Stimulated activated naive CD8-positive, alpha-beta T cell treated with anti-CD3 and anti-CD28 coated beads, Interleukin-15, amount 100 ng/mL, for 72 hours (primary cell): ENCODE results near the gene GATA5.

ENCODE experiments used
- ATAC-seq: fragments of 150-1000 bp; cut with Tn5 transposase; 2 replicates; pipeline ENCODE4 v1.10.0; 2021; ENCODE audit warnings: mild to moderate bottlenecking, moderate library complexity
- DNase-seq, 2 donors: peaks; one replicate each; pipeline ENCODE4 v3.0.0; 2021 to 2022
- H3K27ac Mint-ChIP-seq, 2 donors: one replicate each; pipeline ENCODE4 v1.8.0; 2022; ENCODE audit warnings: mild to moderate bottlenecking in 2 of 2, mixed read lengths in 2 of 2, moderate library complexity in 2 of 2
- H3K27me3 Mint-ChIP-seq: one replicate; pipeline ENCODE4 v1.8.0; 2022; ENCODE audit warnings: mixed read lengths
- H3K4me1 Mint-ChIP-seq: one replicate; pipeline ENCODE4 v1.8.0; 2022; ENCODE audit warnings: mild to moderate bottlenecking, mixed read lengths
- H3K4me3 Mint-ChIP-seq, 2 donors: one replicate each; pipeline ENCODE4 v1.8.0; 2022; ENCODE audit warnings: mild to moderate bottlenecking in 2 of 2, mixed read lengths in 2 of 2, moderate library complexity in 1 of 2
- H3K9me3 Mint-ChIP-seq, 2 donors: one replicate each; pipeline ENCODE4 v1.8.0; 2022; ENCODE audit warnings: mixed read lengths in 2 of 2

Gene GATA5

DNA sequence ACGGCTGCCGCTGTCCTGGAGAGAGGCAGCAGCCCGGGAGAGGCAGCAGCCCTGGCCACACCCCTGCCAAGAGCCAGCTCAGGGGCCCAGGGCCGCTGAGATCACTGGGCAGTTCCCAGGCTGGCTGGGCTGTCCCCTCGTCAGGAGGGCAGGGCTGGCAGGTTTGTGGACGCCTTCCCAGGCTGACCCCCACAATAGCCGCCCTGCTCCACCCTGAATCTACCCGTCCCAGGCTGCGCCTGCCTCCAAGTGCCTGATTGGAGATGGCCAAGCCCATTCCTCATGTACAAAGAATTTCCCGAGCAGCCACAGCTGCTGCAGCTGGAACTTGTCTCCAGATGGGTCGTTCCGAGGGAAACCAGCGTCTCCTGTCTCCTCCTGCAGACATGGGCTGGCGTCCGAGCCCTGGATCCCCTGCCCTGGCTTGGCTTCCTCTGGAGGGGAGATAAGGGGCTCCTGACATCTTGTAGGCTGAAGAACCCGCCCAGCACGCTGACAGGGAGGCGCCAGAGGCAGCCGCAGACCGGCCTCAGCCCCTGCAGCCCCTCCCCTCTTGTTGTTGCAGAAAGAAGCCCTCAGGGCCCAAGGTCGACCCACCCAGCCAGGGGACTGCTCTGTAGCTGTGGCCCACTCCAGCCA, 9.4 kb upstream of the GATA5 start:
- peaks cover 99% of the 10 kb centered on the region for H3K27me3 Mint-ChIP-seq

GRCh38 chr20:62484478-62484877, 8.7 kb upstream of the GATA5 start:
- H3K27ac Mint-ChIP-seq = no peak overlapping the region
- no peak overlapping the region for H3K4me3 Mint-ChIP-seq
- peaks cover 20% of the 10 kb centered on the region for H3K4me1 Mint-ChIP-seq
- H3K27me3 Mint-ChIP-seq = peaks cover 99% of the 10 kb centered on the region
- no peak for ATAC-seq
- DNase-seq = no peak
- no peaks in the 10 kb centered on the region for H3K9me3 Mint-ChIP-seq

More for the DNA sequence above, 9.4 kb upstream of the GATA5 start:
- Mint-ChIP-seq H3K27ac (no peak overlapping the region), H3K9me3 (no peaks in the 10 kb centered on the region), H3K4me3 (no peak overlapping the region), H3K4me1 (peaks cover 16% of the 10 kb centered on the region)
- DNase-seq = no peak
- ATAC-seq = no peak

- Mint-ChIP-seq H3K9me3 (no peaks in the 10 kb centered on the region), H3K27ac (no peak overlapping the region), H3K4me1 (peaks cover 25% of the 10 kb centered on the region), H3K4me3 (no peak overlapping the region), H3K27me3 (peaks cover 99% of the 10 kb centered on the region)
- ATAC-seq = no peak
- no peak for DNase-seq
Observed at GRCh38 chr20:62483613-62484458, 8.0 kb upstream of the GATA5 start.

DNA sequence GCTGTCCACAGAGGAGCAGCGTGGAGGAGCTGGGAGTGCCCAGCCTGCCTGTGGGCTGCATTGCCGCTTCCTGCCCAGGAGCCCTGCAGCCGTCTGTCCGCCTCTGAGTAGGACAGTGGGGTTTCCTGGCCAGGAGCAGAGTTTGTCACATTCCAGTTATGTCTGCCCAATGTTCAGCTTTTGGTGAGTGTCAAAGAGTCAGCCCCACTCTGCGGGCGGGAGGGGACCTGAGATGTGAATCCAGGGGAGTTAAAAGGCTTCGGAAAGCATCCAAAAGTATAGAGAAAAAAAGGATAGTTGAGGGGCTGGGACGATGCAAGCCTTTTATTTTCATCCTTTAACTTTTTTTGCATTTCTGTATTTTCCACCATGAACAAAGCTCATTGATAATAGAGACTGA, 7.2 kb upstream of the GATA5 start:
- peaks cover 99% of the 10 kb centered on the region for H3K27me3 Mint-ChIP-seq
- no peak for DNase-seq
- H3K4me1 Mint-ChIP-seq = peaks cover 28% of the 10 kb centered on the region
- H3K27ac Mint-ChIP-seq = no peak overlapping the region
- no peaks in the 10 kb centered on the region for H3K9me3 Mint-ChIP-seq
- no peak for ATAC-seq
- H3K4me3 Mint-ChIP-seq = peak overlapping the region in 1 of 2 donors; percentile 62

- Mint-ChIP-seq H3K9me3 (no peaks in the 10 kb centered on the region), H3K4me3 (no peak overlapping the region), H3K27ac (no peak overlapping the region), H3K27me3 (peaks cover 99% of the 10 kb centered on the region), H3K4me1 (peaks cover 34% of the 10 kb centered on the region)
- no peak for DNase-seq
- no peak for ATAC-seq
Observed at GRCh38 chr20:62482146-62482809, 6.5 kb upstream of the GATA5 start.

DNA sequence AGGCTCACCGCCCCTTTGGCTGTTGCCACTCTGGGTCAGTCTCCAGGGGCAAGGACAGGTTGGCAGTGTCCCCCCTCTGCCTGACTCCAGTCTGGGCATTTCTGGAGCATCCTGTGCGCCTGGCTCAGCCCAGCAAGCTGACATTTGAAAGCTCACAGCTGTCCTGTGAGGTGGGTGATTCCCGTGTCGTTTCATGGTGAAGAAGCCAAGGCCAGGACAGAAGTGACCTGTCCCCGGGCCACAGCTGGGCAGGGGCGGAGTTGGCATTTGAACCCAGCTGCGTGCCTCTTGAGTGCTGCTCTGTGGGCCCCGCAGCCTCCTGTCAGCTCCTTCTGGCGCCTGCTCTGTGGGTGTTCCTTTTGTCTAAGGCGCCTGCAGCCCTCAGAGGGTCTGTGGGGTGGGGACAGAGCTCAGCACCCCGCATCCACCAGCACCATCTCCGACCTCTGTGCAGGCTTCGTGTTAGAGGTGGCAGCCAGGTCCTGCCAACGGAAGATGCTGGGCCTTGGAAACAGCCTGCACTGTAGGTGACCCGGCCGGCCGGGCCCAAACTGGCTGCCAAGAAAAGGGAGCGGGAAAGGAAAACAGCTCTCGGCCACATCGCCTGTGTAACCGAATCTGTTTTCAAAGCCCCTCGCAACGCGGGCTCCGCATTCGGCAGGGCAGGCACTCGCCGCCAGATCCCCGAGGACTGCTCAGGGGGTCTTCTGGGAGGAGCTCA, 5.8 kb upstream of the GATA5 start:
- ATAC-seq (no peak), DNase-seq (no peak)
- Mint-ChIP-seq H3K9me3 (no peaks in the 10 kb centered on the region), H3K27ac (no peak overlapping the region), H3K4me3 (no peak overlapping the region), H3K27me3 (peaks cover 99% of the 10 kb centered on the region), H3K4me1 (peaks cover 41% of the 10 kb centered on the region)

GRCh38 chr20:62480318-62480717, 4.5 kb upstream of the GATA5 start:
- Mint-ChIP-seq H3K4me3 (no peak overlapping the region), H3K27ac (no peak overlapping the region), H3K27me3 (peaks cover 91% of the 10 kb centered on the region), H3K9me3 (no peaks in the 10 kb centered on the region), H3K4me1 (peaks cover 42% of the 10 kb centered on the region)
- DNase-seq (no peak), ATAC-seq (peak; percentile 31)

DNA sequence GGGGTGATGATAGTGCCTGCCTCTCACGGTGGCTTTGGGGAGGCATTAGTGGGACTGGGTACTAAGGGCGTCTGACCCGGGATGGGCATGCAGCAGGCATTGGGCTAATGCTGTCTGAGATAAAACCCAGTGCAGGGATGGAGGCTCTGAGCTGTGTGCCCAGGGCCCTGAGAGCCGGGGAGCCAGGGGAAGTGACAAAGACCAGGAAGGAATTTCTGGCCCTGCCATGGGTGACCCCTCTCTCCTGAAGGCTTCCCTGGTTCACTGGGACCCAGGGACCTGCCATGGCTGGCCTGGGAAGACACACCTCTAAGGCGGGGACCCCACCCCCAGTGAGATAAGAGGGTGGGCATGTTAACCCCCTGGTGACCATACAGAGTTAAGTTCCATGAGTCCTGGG, 3.9 kb upstream of the GATA5 start:
- H3K27me3 Mint-ChIP-seq = peaks cover 91% of the 10 kb centered on the region
- no peaks in the 10 kb centered on the region for H3K9me3 Mint-ChIP-seq
- ATAC-seq (no peak), DNase-seq (no peak)
- no peak overlapping the region for H3K4me3 Mint-ChIP-seq
- H3K4me1 Mint-ChIP-seq = peaks cover 42% of the 10 kb centered on the region
- H3K27ac Mint-ChIP-seq = no peak overlapping the region

GRCh38 chr20:62479156-62479555, 3.4 kb upstream of the GATA5 start:
- ATAC-seq (no peak), DNase-seq (no peak)
- Mint-ChIP-seq H3K4me1 (peaks cover 42% of the 10 kb centered on the region), H3K4me3 (no peak overlapping the region), H3K27ac (no peak overlapping the region), H3K27me3 (peaks cover 89% of the 10 kb centered on the region), H3K9me3 (no peaks in the 10 kb centered on the region)

GRCh38 chr20:62477669-62478455, 2.1 kb upstream of the GATA5 start:
- Mint-ChIP-seq H3K27ac (no peak overlapping the region), H3K4me1 (peaks cover 36% of the 10 kb centered on the region), H3K4me3 (no peak overlapping the region), H3K27me3 (peaks cover 88% of the 10 kb centered on the region), H3K9me3 (no peaks in the 10 kb centered on the region)
- ATAC-seq = no peak
- DNase-seq = no peak

- Mint-ChIP-seq H3K27me3 (peaks cover 85% of the 10 kb centered on the region), H3K4me3 (peak overlapping the region in 1 of 2 donors; percentile 66), H3K27ac (no peak overlapping the region), H3K4me1 (peaks cover 26% of the 10 kb centered on the region), H3K9me3 (no peaks in the 10 kb centered on the region)
- no peak for ATAC-seq
- no peak for DNase-seq
Observed at GRCh38 chr20:62476056-62476838, 452 bp upstream of the GATA5 start.

DNA sequence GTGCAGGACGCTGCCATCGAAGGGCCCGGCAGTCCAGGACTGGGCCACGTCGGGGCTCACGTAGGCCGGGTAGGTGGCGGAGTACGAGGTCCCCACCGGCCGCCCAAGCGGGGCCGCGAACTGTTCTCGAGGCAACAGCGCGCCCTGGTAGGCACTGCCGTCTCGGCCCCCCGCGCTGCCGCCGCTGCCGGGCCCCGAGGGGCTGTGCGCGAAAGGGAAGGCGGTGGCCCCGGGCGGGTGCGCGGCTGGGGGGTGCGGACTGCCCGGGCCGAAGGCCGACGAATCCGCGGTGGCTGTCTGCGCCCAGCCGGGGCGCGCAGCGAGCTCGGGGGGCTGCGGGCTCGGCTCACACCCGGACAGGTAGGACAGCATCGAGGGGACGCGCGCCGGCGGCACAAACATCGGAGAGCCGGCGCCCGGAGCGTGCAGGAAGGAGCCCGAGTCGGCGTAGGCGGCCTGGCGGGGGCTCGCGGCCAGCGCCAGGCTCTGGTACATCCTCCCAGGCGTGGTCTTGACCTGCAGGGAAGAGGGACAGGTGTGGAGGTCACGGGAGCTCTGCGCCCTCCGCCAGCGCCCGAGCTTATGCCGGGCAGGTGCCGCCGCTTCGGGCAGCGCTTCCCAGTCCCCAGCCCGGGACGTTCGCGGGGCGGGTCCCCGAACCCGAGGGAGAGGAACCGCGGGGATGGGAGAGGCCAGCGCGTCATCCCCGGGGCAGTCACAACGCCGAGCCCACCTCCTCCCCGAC, 596 bp downstream of the GATA5 start:
- Mint-ChIP-seq H3K9me3 (no peaks in the 10 kb centered on the region), H3K27me3 (peaks cover 84% of the 10 kb centered on the region), H3K27ac (no peak overlapping the region), H3K4me3 (no peak overlapping the region), H3K4me1 (peaks cover 26% of the 10 kb centered on the region)
- ATAC-seq (no peak), DNase-seq (no peak)

GRCh38 chr20:62474604-62475026, 1.2 kb downstream of the GATA5 start:
- ATAC-seq (no peak), DNase-seq (no peak)
- Mint-ChIP-seq H3K27ac (no peak overlapping the region), H3K27me3 (peaks cover 84% of the 10 kb centered on the region), H3K4me1 (peaks cover 23% of the 10 kb centered on the region), H3K4me3 (peak overlapping the region in 1 of 2 donors; percentile 5), H3K9me3 (no peaks in the 10 kb centered on the region)
